Erythroblast (primary cell): ENCODE results near the gene COPG2.
"Not testable (repeated sequence)": the region's sequence is repeated elsewhere in the genome, so short reads cannot be mapped to it uniquely, and the experiment has no call there.

ENCODE experiments used
- DNase-seq, 2 experiments: peaks; one replicate each; lab custom pipeline; 2025; lab: John Stamatoyannopoulos, UW
- GATA1 ChIP-seq: IDR thresholded peaks from 2 replicates; pipeline ENCODE4 v1.6.1; 2011; ENCODE audit warnings: low read depth, mild to moderate bottlenecking, control low read depth, low read length, moderate library complexity
- POLR2A ChIP-seq: IDR thresholded peaks from 2 replicates; pipeline ENCODE4 v1.6.1; 2011; ENCODE audit warnings: mild to moderate bottlenecking, low read length

The COPG2 gene

GRCh38 chr7:130639388-130639787, 29.2 kb downstream of the COPG2 start:
- DNase-seq = no peak

GRCh38 chr7:130632111-130632510, 36.4 kb downstream of the COPG2 start:
- TF ChIP-seq POLR2A = no peak
- no peak for TF ChIP-seq GATA1

More at GRCh38 chr7:130639388-130639787, 29.2 kb downstream of the COPG2 start:
- no peak for TF ChIP-seq POLR2A
- TF ChIP-seq GATA1 = no peak

GRCh38 chr7:130628901-130629300, 39.6 kb downstream of the COPG2 start:
- DNase-seq = no peak
- no peak for TF ChIP-seq POLR2A
- no peak for TF ChIP-seq GATA1

More at GRCh38 chr7:130632111-130632510, 36.4 kb downstream of the COPG2 start:
- no peak for DNase-seq

- TF ChIP-seq POLR2A = no peak
- no peak for TF ChIP-seq GATA1
These were observed 40.8 kb downstream of the COPG2 start for GRCh38 chr7:130627775-130628174.

GRCh38 chr7:130622866-130623265, 45.7 kb downstream of the COPG2 start:
- no peak for DNase-seq
- TF ChIP-seq POLR2A (no peak), GATA1 (no peak)

More at GRCh38 chr7:130627775-130628174, 40.8 kb downstream of the COPG2 start:
- DNase-seq = no peak

GRCh38 chr7:130615583-130615982, 53.0 kb downstream of the COPG2 start:
- TF ChIP-seq GATA1 (no peak), POLR2A (no peak)
- no peak for DNase-seq

- no peak for DNase-seq
- no peak for TF ChIP-seq GATA1
- TF ChIP-seq POLR2A = no peak
These were observed 54.1 kb downstream of the COPG2 start for GRCh38 chr7:130614449-130614848.

- DNase-seq = no peak
- TF ChIP-seq POLR2A (no peak), GATA1 (no peak)
These were observed 57.3 kb downstream of the COPG2 start for GRCh38 chr7:130611218-130611617.

- not testable (repeated sequence) for DNase-seq
These were observed 61.5 kb downstream of the COPG2 start for GRCh38 chr7:130607066-130607465.

GRCh38 chr7:130606161-130606560, 62.4 kb downstream of the COPG2 start:
- DNase-seq = no peak

GRCh38 chr7:130598056-130598455, 70.5 kb downstream of the COPG2 start:
- TF ChIP-seq POLR2A (no peak), GATA1 (no peak)

More at GRCh38 chr7:130606161-130606560, 62.4 kb downstream of the COPG2 start:
- no peak for TF ChIP-seq GATA1
- TF ChIP-seq POLR2A = no peak

GRCh38 chr7:130595986-130596385, 72.6 kb downstream of the COPG2 start:
- TF ChIP-seq GATA1 = no peak
- TF ChIP-seq POLR2A = no peak
- DNase-seq = no peak

More at GRCh38 chr7:130598056-130598455, 70.5 kb downstream of the COPG2 start:
- DNase-seq = no peak

GRCh38 chr7:130593033-130593432, 75.5 kb downstream of the COPG2 start:
- DNase-seq = no peak
- TF ChIP-seq GATA1 = no peak
- no peak for TF ChIP-seq POLR2A

GRCh38 chr7:130591464-130591863, 77.1 kb downstream of the COPG2 start:
- DNase-seq = not testable (repeated sequence)

GRCh38 chr7:130585932-130586331, 82.6 kb downstream of the COPG2 start:
- not testable (repeated sequence) for DNase-seq

GRCh38 chr7:130575110-130575509, 93.4 kb downstream of the COPG2 start:
- DNase-seq = not testable (repeated sequence)

- DNase-seq = not testable (repeated sequence)
These were observed 98.4 kb downstream of the COPG2 start for GRCh38 chr7:130570144-130570543.
